Cardiac fibroblast (primary cell): ENCODE measurements around the gene STAM.
"Not testable (repeated sequence)": the region's sequence is repeated elsewhere in the genome, so short reads cannot be mapped to it uniquely, and the experiment has no call there.

Experiments used
- DNase-seq, 2 donors: peaks; one replicate each; pipeline versions ENCODE4 v3.0.0 to v3.0.0-alpha.2; 2010; ENCODE audit warnings: low read depth in 2 of 2
- H3K4me3 ChIP-seq, 2 donors: replicated peaks in 1 of 2; 1 replicate in 1 of 2; 2 replicates in 1 of 2; pipeline ENCODE4 v1.5.1; 2011; ENCODE audit warnings: low read depth in 2 of 2, low read length in 2 of 2, mild to moderate bottlenecking in 2 of 2, moderate library complexity in 1 of 2
- CTCF ChIP-seq: IDR thresholded peaks from one replicate; pipeline ENCODE4 v1.5.1; 2011; ENCODE audit warnings: low read depth, mild to moderate bottlenecking, low read length, inconsistent platforms

The STAM gene

GRCh38 chr10:17626656-17627055 lies 17.3 kb upstream of the STAM start:
- no peak overlapping the region for H3K4me3 ChIP-seq
- no peak for DNase-seq
- no peak for TF ChIP-seq CTCF

GRCh38 chr10:17632590-17632989 lies 11.4 kb upstream of the STAM start:
- H3K4me3 ChIP-seq, DNase-seq: not testable (repeated sequence)

GRCh38 chr10:17633353-17633752 lies 10.6 kb upstream of the STAM start:
- no peak for TF ChIP-seq CTCF
- no peak for DNase-seq
- no peak overlapping the region for H3K4me3 ChIP-seq

- no peak overlapping the region for H3K4me3 ChIP-seq
- no peak for DNase-seq
- no peak for TF ChIP-seq CTCF
Measured at GRCh38 chr10:17637869-17638268, 6.1 kb upstream of the STAM start.

- no peak for DNase-seq
- no peak overlapping the region for H3K4me3 ChIP-seq
- TF ChIP-seq CTCF, result no peak
Measured at GRCh38 chr10:17640331-17640816, 3.6 kb upstream of the STAM start.

- TF ChIP-seq CTCF, result no peak
- peak; percentile 82 to 93 for DNase-seq
Measured at GRCh38 chr10:17643339-17643754, 604 bp upstream of the STAM start.

GRCh38 chr10:17644485-17644943 lies 563 bp downstream of the STAM start:
- H3K4me3 ChIP-seq, result peak overlapping the region; percentile 94 to 97
- peak; percentile 46 to 56 for DNase-seq
- TF ChIP-seq CTCF, result no peak

More at GRCh38 chr10:17643339-17643754, 604 bp upstream of the STAM start:
- peak overlapping the region; percentile 94 to 97 for H3K4me3 ChIP-seq
